ENCODE data around the gene ACVR1B. TPM values are rescaled to one million over a fixed set of nuclear protein-coding genes. Genes with fewer than 3 reads are reported as not detected.
A peak's percentile ranks its signal among the peaks of the same experiment; 100 is the strongest.

The ACVR1B gene
- total RNA-seq, 4 donors from 2014 or later, result 67.4 to 87.0 (median 80.5) TPM

DNA sequence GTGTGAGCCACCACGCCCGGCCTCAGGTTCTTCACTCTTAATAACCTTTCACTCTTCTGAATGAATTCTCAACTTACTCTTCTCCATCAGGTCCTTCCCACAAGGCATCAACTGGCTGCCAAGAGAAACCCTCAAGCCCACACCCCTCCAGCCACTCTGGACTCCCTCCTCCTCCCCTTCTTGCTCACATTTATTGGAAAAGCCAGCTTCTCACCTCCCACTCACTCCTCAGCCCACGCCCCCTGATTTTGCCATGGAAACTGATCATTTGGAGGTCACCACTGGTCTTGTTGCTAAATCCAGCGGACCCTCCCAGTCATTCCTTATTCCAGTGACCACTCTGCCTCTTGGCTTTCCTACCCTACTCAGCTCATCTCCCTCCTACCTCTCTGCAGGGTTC is 17.4 kb upstream of the ACVR1B start:
- WGBS, 2 donors, result 94 to 95% methylated on average over 4 of the region's 4 CpGs
- peak in 1 of 2 donors; percentile 50 for DNase-seq (ENCODE audit: low spot score in 2 of 2)
- TF ChIP-seq CTCF (IDR thresholded peaks at IDR 0.05), result no peak
- no peak for TF ChIP-seq POLR2A (IDR thresholded peaks at IDR 0.05)
- intact Hi-C loops (cut with DNase I; ENCODE audit: low total_unique reads), result loop anchor here (5.0 kb wide), 1 partner anchor 43 kb away; no protein-coding TSS in a partner anchor
- H3K4me3 ChIP-seq (ENCODE audit: low read depth, poor library complexity, severe bottlenecking), result no peak overlapping the region

DNA sequence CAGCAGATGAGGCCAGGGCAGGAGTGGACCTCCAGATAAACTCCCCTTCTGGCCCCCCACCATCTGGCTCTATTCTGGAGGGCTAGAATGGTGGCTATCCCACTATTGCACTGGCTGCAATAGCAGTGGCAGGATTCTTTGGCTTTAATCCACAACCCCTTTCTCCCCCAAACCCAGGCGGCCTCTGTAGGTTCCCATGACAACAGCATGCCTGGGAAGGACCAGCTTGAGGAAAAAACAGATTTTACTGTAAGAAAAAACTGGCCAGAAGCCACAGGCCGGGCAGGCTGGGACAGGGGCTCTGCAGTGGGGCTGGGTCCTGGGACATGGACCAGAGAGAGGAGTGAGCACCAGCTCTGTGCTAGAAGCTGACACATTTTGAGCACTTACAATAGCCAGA is 13.6 kb upstream of the ACVR1B start:
- TF ChIP-seq CTCF (IDR thresholded peaks at IDR 0.05), result no peak
- TF ChIP-seq POLR2A (IDR thresholded peaks at IDR 0.05), result no peak
- WGBS, 2 donors, result 37 to 43% methylated on average over 2 of the region's 2 CpGs
- H3K4me3 ChIP-seq (ENCODE audit: low read depth, poor library complexity, severe bottlenecking), result no peak overlapping the region
- intact Hi-C loops (cut with DNase I; ENCODE audit: low total_unique reads), result no loop called here
- peak in 1 of 2 donors; percentile 81 for DNase-seq (ENCODE audit: low spot score in 2 of 2)

DNA sequence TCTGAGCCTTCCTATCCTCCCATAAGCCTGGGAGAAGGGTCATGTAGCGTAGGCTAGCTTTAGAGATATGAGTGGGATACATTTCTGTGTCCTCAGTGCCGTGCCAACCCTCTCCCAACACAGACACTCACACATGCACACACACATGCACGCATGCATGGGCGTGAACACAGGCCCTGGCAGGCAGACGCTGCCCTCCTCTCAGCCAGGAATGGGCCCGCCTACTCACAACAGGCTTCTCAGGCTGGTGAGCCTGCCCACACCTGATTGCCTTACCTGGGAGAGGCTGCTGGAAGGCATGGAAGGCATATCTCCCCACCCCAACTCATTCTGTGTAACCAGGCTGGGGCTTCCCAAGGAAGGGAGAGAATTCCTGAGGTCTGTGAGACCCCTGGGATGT is 12.8 kb upstream of the ACVR1B start:
- intact Hi-C loops (cut with DNase I; ENCODE audit: low total_unique reads), result no loop called here
- DNase-seq (ENCODE audit: low spot score in 2 of 2), result peak; percentile 62 to 86
- WGBS, 2 donors, result 58 to 75% methylated on average over 6 of the region's 6 CpGs
- TF ChIP-seq CTCF (IDR thresholded peaks at IDR 0.05) (no peak), POLR2A (IDR thresholded peaks at IDR 0.05) (no peak)
- no peak overlapping the region for H3K4me3 ChIP-seq (ENCODE audit: low read depth, poor library complexity, severe bottlenecking)

GRCh38 chr12:51941011-51941581 is 10.4 kb upstream of the ACVR1B start:
- no peak for TF ChIP-seq POLR2A (IDR thresholded peaks at IDR 0.05)
- no peak for TF ChIP-seq CTCF (IDR thresholded peaks at IDR 0.05)
- WGBS, 2 donors, result 24 to 50% methylated on average over 15 of the region's 15 CpGs
- no peak overlapping the region for H3K4me3 ChIP-seq (ENCODE audit: low read depth, poor library complexity, severe bottlenecking)
- peak in 1 of 2 donors; percentile 73 for DNase-seq (ENCODE audit: low spot score in 2 of 2)
- intact Hi-C loops (cut with DNase I; ENCODE audit: low total_unique reads), result no loop called here

- TF ChIP-seq POLR2A (IDR thresholded peaks at IDR 0.05) (no peak), CTCF (IDR thresholded peaks at IDR 0.05) (no peak)
- no peak overlapping the region for H3K4me3 ChIP-seq (ENCODE audit: low read depth, poor library complexity, severe bottlenecking)
- intact Hi-C loops (cut with DNase I; ENCODE audit: low total_unique reads), result no loop called here
- peak; percentile 51 to 61 for DNase-seq (ENCODE audit: low spot score in 2 of 2)
- WGBS, 2 donors, result 25 to 32% methylated on average over 4 of the region's 4 CpGs
Observed at GRCh38 chr12:51941604-51942003, 9.9 kb upstream of the ACVR1B start.

DNA sequence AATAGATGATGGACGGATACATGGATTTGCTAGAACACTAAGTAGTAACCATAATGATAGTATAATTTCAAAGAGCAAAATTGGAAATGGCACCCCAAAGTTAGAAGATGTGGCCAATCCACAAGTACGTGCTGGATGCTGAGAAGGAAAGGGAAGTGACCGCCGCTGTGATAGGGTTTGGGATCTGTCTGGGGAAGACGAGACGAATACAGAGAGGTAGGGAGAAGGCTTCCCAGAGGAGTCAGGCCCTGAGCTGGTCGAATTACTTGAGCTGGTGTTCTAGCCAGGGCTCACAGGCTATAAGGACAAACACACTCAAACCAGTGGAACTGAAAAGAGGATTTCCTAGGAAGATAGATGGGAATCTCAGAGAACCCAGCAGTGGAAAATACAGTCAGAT is 9.4 kb upstream of the ACVR1B start:
- TF ChIP-seq POLR2A (IDR thresholded peaks at IDR 0.05) (no peak), CTCF (IDR thresholded peaks at IDR 0.05) (no peak)
- intact Hi-C loops (cut with DNase I; ENCODE audit: low total_unique reads), result no loop called here
- no peak overlapping the region for H3K4me3 ChIP-seq (ENCODE audit: low read depth, poor library complexity, severe bottlenecking)
- 80 to 81% methylated on average over 7 of the region's 7 CpGs for WGBS, 2 donors
- peak in 1 of 2 donors; percentile 61 for DNase-seq (ENCODE audit: low spot score in 2 of 2)
